ENCODE measurements around the gene NRAP. TPM values are rescaled to one million over a fixed set of nuclear protein-coding genes. Genes with fewer than 3 reads are reported as not detected.

Gene NRAP
- total RNA-seq, 4 donors from 2014 or later, result not detected

DNA sequence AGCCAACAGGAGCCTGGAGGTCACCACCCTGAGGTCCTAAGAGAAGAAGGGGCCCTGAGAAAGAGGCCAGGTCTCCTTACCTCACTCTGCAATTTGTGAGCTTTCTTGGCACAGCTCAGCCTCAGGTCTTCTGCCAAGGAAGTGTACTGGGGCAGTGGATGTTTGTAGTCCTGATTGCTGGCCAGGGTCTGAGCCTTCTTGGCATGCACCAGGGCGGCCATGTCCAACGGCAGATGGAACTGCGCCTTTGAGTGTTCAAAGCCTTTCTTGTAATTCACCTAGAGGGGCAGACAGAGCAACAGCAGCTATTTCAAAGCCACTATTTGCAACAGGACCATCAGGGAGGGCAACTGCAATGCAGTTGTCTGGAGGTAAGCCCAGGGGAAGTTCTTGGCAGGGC lies 51.7 kb downstream of the NRAP start:
- no peak for TF ChIP-seq POLR2A (IDR thresholded peaks at IDR 0.05)
- TF ChIP-seq, protein P1, sequence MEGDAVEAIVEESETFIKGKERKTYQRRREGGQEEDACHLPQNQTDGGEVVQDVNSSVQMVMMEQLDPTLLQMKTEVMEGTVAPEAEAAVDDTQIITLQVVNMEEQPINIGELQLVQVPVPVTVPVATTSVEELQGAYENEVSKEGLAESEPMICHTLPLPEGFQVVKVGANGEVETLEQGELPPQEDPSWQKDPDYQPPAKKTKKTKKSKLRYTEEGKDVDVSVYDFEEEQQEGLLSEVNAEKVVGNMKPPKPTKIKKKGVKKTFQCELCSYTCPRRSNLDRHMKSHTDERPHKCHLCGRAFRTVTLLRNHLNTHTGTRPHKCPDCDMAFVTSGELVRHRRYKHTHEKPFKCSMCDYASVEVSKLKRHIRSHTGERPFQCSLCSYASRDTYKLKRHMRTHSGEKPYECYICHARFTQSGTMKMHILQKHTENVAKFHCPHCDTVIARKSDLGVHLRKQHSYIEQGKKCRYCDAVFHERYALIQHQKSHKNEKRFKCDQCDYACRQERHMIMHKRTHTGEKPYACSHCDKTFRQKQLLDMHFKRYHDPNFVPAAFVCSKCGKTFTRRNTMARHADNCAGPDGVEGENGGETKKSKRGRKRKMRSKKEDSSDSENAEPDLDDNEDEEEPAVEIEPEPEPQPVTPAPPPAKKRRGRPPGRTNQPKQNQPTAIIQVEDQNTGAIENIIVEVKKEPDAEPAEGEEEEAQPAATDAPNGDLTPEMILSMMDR (IDR thresholded peaks at IDR 0.05), result no peak
- intact Hi-C loops (cut with DNase I), result no loop called here
- no peak overlapping the region for H3K4me3 ChIP-seq (replicated peaks in 1 of 3)
- no peaks in the 10 kb centered on the region for H3K4me1 ChIP-seq
- H3K27ac ChIP-seq, result no peak overlapping the region
- 83 to 88% methylated on average over 3 of the region's 3 CpGs for WGBS, 2 donors
- H3K36me3 ChIP-seq, result no peaks in the 10 kb centered on the region
- no peaks in the 10 kb centered on the region for H3K27me3 ChIP-seq
- no peaks in the 10 kb centered on the region for H3K9me3 ChIP-seq
- no peak for DNase-seq

- intact Hi-C loops (cut with DNase I), result no loop called here
- H3K27ac ChIP-seq, result no peak overlapping the region
- TF ChIP-seq POLR2A (IDR thresholded peaks at IDR 0.05), result no peak
- TF ChIP-seq, protein P1 (IDR thresholded peaks at IDR 0.05), result no peak
- 44 to 50% methylated on average over 26 of the region's 26 CpGs for WGBS, 2 donors
- DNase-seq, result no peak
- H3K4me1 ChIP-seq, result no peaks in the 10 kb centered on the region
- no peaks in the 10 kb centered on the region for H3K27me3 ChIP-seq
- H3K4me3 ChIP-seq (replicated peaks in 1 of 3), result no peak overlapping the region
- H3K9me3 ChIP-seq, result no peaks in the 10 kb centered on the region
- no peaks in the 10 kb centered on the region for H3K36me3 ChIP-seq
Observed at GRCh38 chr10:113610631-113611601, 52.9 kb downstream of the NRAP start.

GRCh38 chr10:113609704-113610108 lies 54.1 kb downstream of the NRAP start:
- no peaks in the 10 kb centered on the region for H3K36me3 ChIP-seq
- no peak overlapping the region for H3K4me3 ChIP-seq (replicated peaks in 1 of 3)
- H3K9me3 ChIP-seq, result no peaks in the 10 kb centered on the region
- DNase-seq, result no peak
- no peak overlapping the region for H3K27ac ChIP-seq
- no peaks in the 10 kb centered on the region for H3K4me1 ChIP-seq
- TF ChIP-seq POLR2A (IDR thresholded peaks at IDR 0.05), result no peak
- TF ChIP-seq, protein P1 (IDR thresholded peaks at IDR 0.05), result no peak
- intact Hi-C loops (cut with DNase I), result no loop called here
- WGBS, 2 donors, result 76% methylated on average over 4 of the region's 4 CpGs
- H3K27me3 ChIP-seq, result no peaks in the 10 kb centered on the region

GRCh38 chr10:113605268-113605978 lies 58.4 kb downstream of the NRAP start:
- Histone ChIP-seq H3K27ac (no peak overlapping the region), H3K27me3 (no peaks in the 10 kb centered on the region), H3K4me1 (no peaks in the 10 kb centered on the region), H3K9me3 (no peaks in the 10 kb centered on the region), H3K36me3 (no peaks in the 10 kb centered on the region), H3K4me3 (replicated peaks in 1 of 3) (no peak overlapping the region)
- no peak for TF ChIP-seq POLR2A (IDR thresholded peaks at IDR 0.05)
- TF ChIP-seq, protein P1 (IDR thresholded peaks at IDR 0.05), result no peak
- DNase-seq, result no peak
- intact Hi-C loops (cut with DNase I), result no loop called here
- 52 to 59% methylated on average over 13 of the region's 13 CpGs for WGBS, 2 donors

DNA sequence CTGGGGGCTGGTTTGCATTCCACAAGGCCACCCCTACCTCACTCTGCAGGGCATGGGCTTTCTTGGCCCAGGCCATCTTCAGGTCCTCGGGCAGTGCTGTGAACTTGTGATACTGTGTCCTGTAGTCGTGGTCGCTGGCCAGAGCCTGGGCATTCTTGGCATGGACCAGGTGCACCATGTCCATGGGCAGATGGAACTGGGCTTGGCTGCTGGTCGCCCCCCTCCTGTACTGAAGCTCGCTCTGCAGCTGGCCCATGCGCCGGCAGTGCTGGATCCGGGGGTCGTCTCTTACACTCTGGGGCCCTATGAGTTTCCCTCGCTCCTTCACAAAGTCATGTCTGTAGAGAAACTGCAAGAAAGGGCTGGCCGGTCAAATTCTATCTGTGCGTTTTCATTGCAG lies 59.3 kb downstream of the NRAP start:
- H3K36me3 ChIP-seq, result no peaks in the 10 kb centered on the region
- DNase-seq, result no peak
- no peaks in the 10 kb centered on the region for H3K27me3 ChIP-seq
- WGBS, 2 donors, result 84 to 87% methylated on average over 9 to 12 of the region's 12 CpGs
- no peak overlapping the region for H3K27ac ChIP-seq
- intact Hi-C loops (cut with DNase I), result no loop called here
- TF ChIP-seq, protein P1 (IDR thresholded peaks at IDR 0.05), result no peak
- no peak for TF ChIP-seq POLR2A (IDR thresholded peaks at IDR 0.05)
- H3K4me1 ChIP-seq, result no peaks in the 10 kb centered on the region
- no peak overlapping the region for H3K4me3 ChIP-seq (replicated peaks in 1 of 3)
- no peaks in the 10 kb centered on the region for H3K9me3 ChIP-seq

Measured in thyroid gland (tissue), 4 donors.